22Rv1 (cell line): ENCODE measurements around the gene KIF25.

ENCODE experiments used
- CTCF ChIP-seq: fragments of 450-650 bp; IDR thresholded peaks from 2 replicates; pipeline ENCODE4 v1.5.1; 2017; ENCODE audit warnings: mild to moderate bottlenecking
- ZFX ChIP-seq: fragments of 450-650 bp; IDR thresholded peaks from 2 replicates; pipeline ENCODE4 v1.6.1; 2017; ENCODE audit warnings: antibody characterized with exemption, borderline replicate concordance

- TF ChIP-seq CTCF, result no peak
- no peak for TF ChIP-seq ZFX
Measured at GRCh38 chr6:168018664-168019063, 21.2 kb downstream of the KIF25 start.
